Forelimb muscle (tissue), 1 donor: ENCODE results near the gene OPRM1. TPM values are rescaled to one million over a fixed set of nuclear protein-coding genes. Genes with fewer than 3 reads are reported as not detected.
"Not testable (repeated sequence)": the region's sequence is repeated elsewhere in the genome, so short reads cannot be mapped to it uniquely, and the experiment has no call there.

Experiments used
- DNase-seq: peaks from one replicate; pipeline ENCODE4 v3.0.0-alpha.2; 2013; ENCODE audit warnings: low read depth
- polyA plus RNA-seq: library from polyadenylated mRNA; unstranded; fragments of 120-200 nt; gene quantifications from one replicate; pipeline ENCODE4 v1.2.1, GENCODE V29; 2013; ENCODE audit not compliant: insufficient read length

The OPRM1 gene
- polyA plus RNA-seq, 1 donor = 0.05 TPM

DNA sequence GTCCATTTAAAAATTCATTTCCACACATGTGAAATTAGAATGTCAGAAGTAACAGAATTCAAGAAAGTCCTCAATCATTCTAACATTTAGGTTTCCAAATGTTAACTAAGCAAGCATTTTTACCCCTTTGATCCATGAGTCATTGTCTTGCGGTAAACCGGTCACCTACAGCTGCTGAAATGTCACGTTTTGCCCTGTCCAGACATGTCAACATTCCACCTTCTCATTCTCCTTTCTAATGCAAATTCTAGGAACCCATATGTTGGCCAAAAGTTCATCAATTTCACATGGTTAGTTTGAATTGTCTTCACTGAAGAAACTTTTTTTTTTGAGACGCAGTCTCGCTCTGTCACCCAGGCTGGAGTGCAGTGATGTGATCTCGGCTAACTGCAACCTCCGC is 200.4 kb downstream of the OPRM1 start:
- no peak for DNase-seq

- DNase-seq = not testable (repeated sequence)
Measured at GRCh38 chr6:154241061-154241460, 202.0 kb downstream of the OPRM1 start.

DNA sequence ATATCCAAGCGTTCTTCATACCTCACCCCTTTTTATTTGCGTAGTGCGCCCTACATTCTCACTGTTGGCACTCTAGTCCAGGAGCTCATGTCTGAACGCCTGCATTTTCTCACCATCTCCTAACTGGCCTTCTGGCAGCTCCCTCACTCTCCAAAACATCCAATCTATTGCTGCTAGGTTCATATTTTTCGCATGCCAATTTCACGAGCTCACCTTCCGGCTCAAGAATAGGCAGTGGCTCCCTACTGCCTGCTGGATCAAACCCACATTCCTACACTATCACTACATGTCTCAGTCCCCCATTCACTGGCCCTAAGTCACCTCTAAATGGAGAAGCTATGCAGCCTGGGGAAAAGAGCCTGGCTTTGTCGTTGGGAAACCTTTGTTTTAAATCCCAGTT is 202.5 kb downstream of the OPRM1 start:
- no peak for DNase-seq

DNA sequence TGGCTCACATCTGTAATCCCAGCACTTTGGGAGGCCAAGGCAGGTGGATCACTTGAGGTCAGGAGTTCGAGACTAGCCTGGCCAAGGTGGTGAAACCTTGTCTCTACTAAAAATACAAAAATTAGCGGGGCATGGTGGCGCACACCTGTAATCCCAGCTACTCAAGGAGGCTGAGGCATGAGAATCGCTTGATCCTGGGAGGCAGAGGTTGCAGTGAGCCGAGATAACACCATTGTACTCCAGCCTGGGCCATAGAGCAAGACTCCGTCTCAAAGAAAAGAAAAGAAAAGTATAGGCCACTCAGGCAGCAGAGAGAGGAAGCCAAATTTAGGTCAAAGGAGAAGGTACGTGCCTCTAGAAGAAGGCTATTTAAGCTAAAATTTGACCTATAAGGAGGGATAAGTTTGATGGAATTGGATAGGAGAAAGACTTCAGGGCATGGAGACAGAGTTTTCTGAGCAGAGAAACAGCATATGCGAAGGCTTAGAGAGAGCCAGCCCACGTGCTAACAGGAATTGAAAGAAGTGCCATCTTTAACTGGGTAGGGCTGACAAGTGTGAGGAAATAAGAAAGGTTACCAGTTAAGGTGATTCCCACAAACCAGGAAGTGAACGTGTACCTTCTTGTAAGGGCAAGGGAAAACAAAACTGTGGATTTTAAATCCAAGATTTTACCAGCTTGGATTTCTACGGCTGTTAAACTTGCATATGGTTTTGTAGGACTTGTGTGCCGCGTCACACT is 203.7 kb downstream of the OPRM1 start:
- DNase-seq = no peak

- no peak for DNase-seq
Measured at GRCh38 chr6:154243793-154244750, 205.0 kb downstream of the OPRM1 start.

DNA sequence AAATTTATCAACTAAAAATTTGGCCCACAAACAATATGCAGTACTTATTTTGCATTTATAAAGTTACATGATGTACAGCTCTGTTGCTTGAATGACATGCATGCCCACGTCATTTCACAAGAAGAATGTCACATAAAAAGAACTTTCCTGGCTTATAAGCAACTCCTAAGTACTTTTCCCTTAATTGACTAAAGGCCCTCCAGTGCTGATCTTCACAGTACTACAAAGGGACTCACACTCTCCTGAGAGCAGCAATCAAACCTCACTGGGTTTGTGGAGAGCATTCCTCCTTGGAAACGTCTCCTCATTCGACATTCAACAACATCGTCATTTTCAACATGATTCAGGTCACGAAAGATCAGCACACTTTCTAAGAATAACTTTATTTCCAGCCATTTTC is 206.5 kb downstream of the OPRM1 start:
- DNase-seq = no peak

DNA sequence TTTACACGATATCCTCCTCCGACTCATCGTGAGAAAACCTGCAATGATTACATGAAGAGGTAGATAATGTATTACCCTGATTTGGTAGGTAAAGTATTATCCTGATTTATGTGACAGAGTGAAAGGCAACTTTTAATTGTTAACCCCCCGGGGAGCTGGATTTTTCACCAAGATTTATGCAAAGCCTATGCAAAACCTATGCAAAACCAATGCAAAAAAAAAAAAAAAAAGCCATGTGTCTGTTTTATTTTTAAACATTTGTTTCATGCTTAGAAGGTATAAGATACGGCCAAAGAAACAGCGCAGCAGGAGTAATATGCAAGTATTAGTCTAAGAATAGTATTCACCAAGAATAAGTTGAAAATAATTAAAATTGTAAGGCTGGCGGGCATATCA is 207.7 kb downstream of the OPRM1 start:
- DNase-seq = no peak

DNA sequence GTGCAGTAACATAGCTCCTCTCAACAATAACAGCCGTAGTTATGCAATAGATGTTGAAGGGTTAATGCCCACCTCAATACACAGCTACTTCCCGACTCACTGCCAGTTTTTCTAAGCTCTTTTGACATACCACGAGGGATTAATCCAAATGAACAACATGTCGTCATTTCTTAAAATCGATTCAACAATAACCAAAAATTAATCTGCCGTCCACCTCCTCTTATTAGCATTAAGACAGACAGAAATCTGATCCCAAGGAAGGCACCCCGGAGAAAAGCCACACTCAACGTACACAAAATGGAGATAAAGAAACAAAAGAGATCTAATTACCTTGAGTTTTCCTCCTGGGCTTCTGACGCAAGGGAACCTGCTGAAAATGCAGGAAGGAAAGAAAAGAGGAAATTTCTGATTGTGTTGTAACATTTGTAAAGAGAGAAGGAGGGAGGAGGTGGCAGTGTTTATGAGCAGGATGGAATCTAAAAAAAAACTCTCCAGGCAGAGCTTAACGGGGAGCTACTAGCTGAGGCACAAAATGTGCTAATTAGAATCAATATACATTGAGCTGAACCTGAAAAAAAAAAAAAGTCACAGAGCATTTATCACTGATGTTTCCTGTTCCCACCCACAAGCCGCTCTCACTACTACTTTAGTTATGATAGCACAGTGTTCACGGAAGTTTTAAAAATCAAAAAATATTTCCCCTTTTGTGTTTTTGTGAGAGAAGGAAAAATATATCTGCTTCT is 208.2 kb downstream of the OPRM1 start:
- DNase-seq = no peak

GRCh38 chr6:154249499-154250298 is 210.7 kb downstream of the OPRM1 start:
- no peak for DNase-seq

GRCh38 chr6:154251116-154251515 is 212.1 kb downstream of the OPRM1 start:
- no peak for DNase-seq

- no peak for DNase-seq
Measured at GRCh38 chr6:154252678-154253077, 213.6 kb downstream of the OPRM1 start.

DNA sequence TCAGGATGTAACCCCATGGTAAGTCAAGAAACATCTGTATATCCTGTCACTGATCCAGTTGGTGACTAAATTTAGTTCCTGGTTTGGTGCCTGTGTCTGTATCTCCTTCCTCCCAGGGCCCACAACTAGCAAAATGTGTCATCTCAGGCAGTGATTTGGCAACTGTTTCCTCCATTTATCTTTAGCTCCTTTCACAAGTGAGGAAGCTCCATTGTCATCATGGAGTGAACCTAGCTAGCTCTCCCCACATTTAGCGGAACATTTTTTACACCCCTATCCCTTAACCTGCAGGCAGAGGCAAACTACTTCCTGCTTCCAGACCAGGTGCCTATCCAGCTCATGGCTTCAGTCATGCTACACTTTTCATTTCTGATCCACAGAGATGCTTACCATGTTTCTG is 218.0 kb downstream of the OPRM1 start:
- DNase-seq = no peak

GRCh38 chr6:154258064-154258757 is 219.2 kb downstream of the OPRM1 start:
- no peak for DNase-seq

DNA sequence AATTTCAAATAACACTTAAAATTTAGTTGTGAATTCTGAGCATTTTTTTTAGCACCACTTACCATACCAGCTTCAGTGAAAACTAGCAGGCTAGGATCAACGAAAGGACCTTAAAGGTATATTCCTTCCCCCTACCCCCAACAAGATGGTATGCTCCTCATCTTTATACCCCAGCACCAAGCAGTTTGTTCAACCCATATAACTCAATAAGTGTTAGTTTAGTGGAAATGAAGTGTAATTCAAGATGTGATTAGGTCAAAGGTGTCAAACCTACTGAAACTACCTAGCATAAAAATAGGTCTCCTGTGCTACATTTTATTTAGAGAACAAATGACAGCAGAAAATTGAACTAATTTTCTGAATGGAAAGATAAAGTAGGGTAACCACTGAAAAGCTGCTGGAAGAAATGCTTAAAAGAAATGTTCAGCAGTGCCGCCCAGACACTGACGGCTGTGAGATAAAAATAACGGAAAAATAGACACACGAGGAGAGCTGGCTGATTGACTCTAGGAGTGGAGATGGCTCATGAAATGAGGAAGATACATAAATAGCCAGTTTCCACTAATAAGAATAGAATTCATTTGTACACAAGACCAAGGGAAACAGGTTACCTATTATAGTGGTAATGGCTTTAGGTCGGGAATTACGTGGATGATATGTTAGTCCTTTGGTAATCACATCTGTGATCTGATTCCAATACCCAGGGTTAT is 222.8 kb downstream of the OPRM1 start:
- no peak for DNase-seq

DNA sequence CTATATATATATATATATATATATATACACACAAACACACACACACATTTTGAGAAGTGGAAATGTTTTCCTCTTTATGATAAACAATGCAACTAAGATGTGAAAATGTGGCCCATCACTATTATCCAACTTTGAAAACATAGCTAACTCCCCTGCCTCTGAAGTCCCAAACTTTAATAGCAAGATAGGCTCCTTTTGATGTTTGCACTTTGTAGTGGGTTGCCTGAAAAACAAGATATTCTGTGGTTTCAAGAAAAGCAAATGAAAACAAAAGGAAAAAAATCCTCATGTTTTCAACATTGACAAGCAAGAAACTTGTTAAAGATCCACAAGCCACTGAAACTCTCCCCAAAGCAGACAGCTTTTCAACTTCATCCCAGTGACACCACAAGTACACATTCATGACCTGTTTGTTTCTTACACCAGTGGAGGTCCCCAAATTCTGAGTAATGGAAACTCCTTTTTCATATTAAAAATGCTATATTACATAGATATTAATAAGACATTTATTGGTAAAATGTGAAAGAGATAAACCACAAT is 227.6 kb downstream of the OPRM1 start:
- no peak for DNase-seq

- no peak for DNase-seq
Measured at GRCh38 chr6:154267508-154268106, 228.6 kb downstream of the OPRM1 start.

DNA sequence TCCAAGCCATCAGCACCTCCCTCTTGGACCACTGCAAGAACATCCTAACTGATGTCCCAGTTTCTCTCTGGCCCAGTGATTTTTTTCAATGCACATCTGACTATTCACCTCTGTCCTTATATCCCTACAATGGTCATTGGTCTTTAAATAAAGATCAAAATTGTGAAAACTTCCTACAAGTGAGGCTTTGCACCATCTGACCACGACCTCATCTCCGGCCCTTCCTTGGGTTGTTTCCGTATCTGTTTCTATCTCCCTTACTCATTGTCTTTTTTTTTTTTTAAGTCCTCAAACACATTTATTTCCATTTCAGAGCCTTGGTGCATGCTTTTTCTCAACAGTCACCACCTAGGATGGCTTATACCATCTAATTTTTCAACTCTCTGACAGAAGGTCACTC is 229.4 kb downstream of the OPRM1 start:
- DNase-seq = no peak

DNA sequence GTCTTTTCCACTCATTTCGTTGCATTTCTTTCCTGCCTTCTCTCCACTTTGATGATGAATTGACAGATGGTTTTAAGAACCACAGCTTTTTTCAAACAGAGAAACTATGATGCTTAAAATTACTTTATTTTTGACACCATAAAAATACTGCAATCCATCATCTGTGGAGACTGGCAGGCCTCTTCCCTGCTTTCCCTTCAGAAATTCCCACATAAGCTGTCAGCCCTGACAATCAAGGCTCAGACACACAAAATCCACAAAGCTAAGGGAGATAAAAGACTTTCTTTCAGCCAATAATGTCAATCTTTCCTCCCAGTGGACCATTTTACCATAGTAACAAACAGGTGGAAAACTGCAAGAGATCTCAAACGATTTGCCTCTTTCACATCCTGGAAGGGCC is 235.1 kb downstream of the OPRM1 start:
- no peak for DNase-seq
